CD4-positive, CD25-positive, alpha-beta regulatory T cell (primary cell): ENCODE measurements around the gene LMX1B. TPM values are rescaled to one million over a fixed set of nuclear protein-coding genes. Genes with fewer than 3 reads are reported as not detected.

ENCODE experiments used
- ATAC-seq, 2 donors: fragments of 150-1000 bp; cut with Tn5 transposase; one replicate each; pipeline ENCODE4 v1.10.0; 2021; ENCODE audit warnings: low read depth in 2 of 2, moderate number of reproducible peaks in 2 of 2, moderate library complexity in 1 of 2
- DNase-seq, 3 donors: peaks; one replicate each; pipeline versions ENCODE4 v3.0.0 to v3.0.0-alpha.2; 2012 to 2022; ENCODE audit warnings: mixed read lengths in 1 of 3
- H3K27ac ChIP-seq: one replicate; pipeline ENCODE4 v1.7.0; 2013; ENCODE audit warnings: mild to moderate bottlenecking, low read length; ENCODE audit not compliant: insufficient read depth, poor library complexity, severe bottlenecking
- H3K27me3 ChIP-seq: one replicate; pipeline ENCODE4 v1.7.0; 2013; ENCODE audit warnings: low read length; ENCODE audit not compliant: control insufficient read depth, insufficient read depth
- H3K36me3 ChIP-seq: one replicate; pipeline ENCODE4 v1.7.0; 2013; ENCODE audit warnings: mild to moderate bottlenecking, low read length, moderate library complexity; ENCODE audit not compliant: control insufficient read depth, insufficient read depth
- H3K4me1 ChIP-seq: 2 replicates; pipeline ENCODE4 v1.7.0; 2013; ENCODE audit warnings: mild to moderate bottlenecking, low read length; ENCODE audit not compliant: insufficient read depth, control insufficient read depth, poor library complexity, severe bottlenecking
- H3K4me3 ChIP-seq: one replicate; pipeline ENCODE4 v1.7.0; 2013; ENCODE audit warnings: low read depth, mild to moderate bottlenecking, low read length, moderate library complexity
- H3K9me3 ChIP-seq, 2 experiments: 1 replicate in 1 of 2; 2 replicates in 1 of 2; pipeline ENCODE4 v1.7.0; 2013; ENCODE audit warnings: low read length in 2 of 2, mild to moderate bottlenecking in 1 of 2, moderate library complexity in 1 of 2; ENCODE audit not compliant: control insufficient read depth in 2 of 2
- H3K27ac Mint-ChIP-seq, 3 donors: one replicate each; pipeline ENCODE4 v1.8.0; 2020 to 2022; ENCODE audit warnings: mild to moderate bottlenecking in 3 of 3, mixed read lengths in 3 of 3, moderate library complexity in 2 of 3
- H3K27me3 Mint-ChIP-seq: one replicate; pipeline ENCODE4 v1.8.0; 2022; ENCODE audit warnings: mild to moderate bottlenecking, mixed read lengths
- H3K36me3 Mint-ChIP-seq: one replicate; pipeline ENCODE4 v1.8.0; 2020; ENCODE audit warnings: mixed read lengths
- H3K4me1 Mint-ChIP-seq, 4 donors: one replicate each; pipeline ENCODE4 v1.8.0; 2020 to 2022; ENCODE audit warnings: mixed read lengths in 4 of 4, mild to moderate bottlenecking in 1 of 4
- H3K4me3 Mint-ChIP-seq, 4 donors: one replicate each; pipeline ENCODE4 v1.8.0; 2020 to 2022; ENCODE audit warnings: mild to moderate bottlenecking in 4 of 4, mixed read lengths in 4 of 4, moderate library complexity in 3 of 4
- H3K9me3 Mint-ChIP-seq, 7 donors: one replicate each; pipeline ENCODE4 v1.8.0; 2020 to 2022; ENCODE audit warnings: mixed read lengths in 7 of 7, mild to moderate bottlenecking in 3 of 7, moderate library complexity in 2 of 7
- polyA plus RNA-seq, 4 donors: library from polyadenylated mRNA; unstranded; fragments of 300-500 nt; fragmentation: Illumina TruSeq; gene quantifications; one replicate each; pipeline ENCODE4 v1.2.3, GENCODE V29; 2021
- total RNA-seq: library from RNA; stranded (reverse); gene quantifications from one replicate; pipeline ENCODE4 v1.2.3, GENCODE V29; 2022

The LMX1B gene
- total and polyA plus RNA-seq, 5 donors from 2014 or later = not detected

DNA sequence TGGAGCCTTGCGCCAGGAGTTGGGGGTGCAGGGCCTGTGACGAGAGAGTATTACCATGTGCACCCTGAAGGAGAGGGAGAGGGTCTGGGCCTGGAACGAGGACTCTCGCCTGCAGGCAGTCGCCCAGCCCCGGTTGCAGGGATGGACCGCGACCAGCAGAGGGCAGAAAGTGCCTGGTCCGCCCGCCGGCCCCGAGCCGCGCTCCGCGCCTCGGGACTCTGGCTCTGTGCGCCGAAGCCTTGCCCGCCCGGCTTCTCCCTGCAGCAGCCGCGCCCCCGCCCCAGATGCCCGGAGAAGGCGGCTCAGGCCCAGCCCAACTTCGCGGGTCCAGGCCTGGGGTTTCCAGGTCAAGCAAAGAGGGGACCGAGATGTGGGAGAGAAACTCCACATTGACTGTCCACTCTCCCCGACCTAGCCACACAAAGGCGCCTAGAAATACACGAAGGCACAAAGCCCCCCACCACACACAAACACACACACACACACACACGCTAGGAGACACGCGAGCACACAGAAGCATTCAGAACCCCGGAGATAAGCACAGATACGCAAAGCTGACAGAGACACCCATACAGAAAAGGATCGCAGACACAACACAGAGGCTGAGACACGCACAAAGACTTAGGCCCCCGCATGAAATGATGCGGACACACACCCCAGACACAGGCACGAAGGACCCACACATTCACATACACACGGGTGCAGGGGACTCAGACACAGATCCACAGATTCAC lies 2.0 kb upstream of the LMX1B start:
- no peaks in the 10 kb centered on the region for H3K36me3 Mint-ChIP-seq
- peaks cover 32% of the 10 kb centered on the region for H3K4me1 ChIP-seq
- peak overlapping the region; percentile 35 to 76 (median 64) for H3K4me3 Mint-ChIP-seq
- ATAC-seq (peak; percentile 47 to 66), DNase-seq (peak; percentile 36 to 59 (median 57))
- peaks cover 72% of the 10 kb centered on the region for H3K27me3 Mint-ChIP-seq
- peaks cover 19% of the 10 kb centered on the region for H3K27me3 ChIP-seq
- no peak overlapping the region for H3K4me3 ChIP-seq
- no peaks in the 10 kb centered on the region for H3K36me3 ChIP-seq
- no peak overlapping the region for H3K27ac ChIP-seq
- no peak overlapping the region for H3K27ac Mint-ChIP-seq
- H3K4me1 Mint-ChIP-seq = peaks cover 0 to 26% (median 9%) of the 10 kb centered on the region in 4 donors
- no peaks in the 10 kb centered on the region for H3K9me3 Mint-ChIP-seq
- no peaks in the 10 kb centered on the region for H3K9me3 ChIP-seq

DNA sequence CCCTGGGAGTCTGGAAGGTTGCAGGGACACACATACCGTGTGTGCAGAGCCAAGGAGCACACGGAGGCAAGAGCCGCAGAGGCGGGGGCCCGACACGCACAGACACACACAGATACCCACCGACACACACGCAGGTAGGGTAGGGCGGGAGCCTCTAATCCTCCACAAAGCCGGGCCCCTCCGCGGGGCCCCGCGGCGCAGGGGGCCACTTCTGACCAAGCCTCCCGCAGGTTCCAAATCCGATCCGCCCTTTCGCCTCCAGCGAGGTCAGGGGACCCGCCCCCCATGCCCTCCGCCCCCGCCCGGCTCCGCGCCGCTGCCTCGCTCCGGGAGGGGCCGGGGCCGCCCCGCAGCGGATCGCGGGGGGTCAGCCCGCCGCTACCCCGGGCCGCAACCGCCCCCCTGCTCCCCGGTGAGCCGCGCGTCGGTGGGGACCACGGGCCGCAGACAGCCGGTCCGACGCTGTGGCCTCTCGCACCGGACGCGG lies 1.4 kb upstream of the LMX1B start:
- DNase-seq (no peak), ATAC-seq (no peak)
- H3K4me1 ChIP-seq = peaks cover 32% of the 10 kb centered on the region
- H3K4me3 ChIP-seq = no peak overlapping the region
- no peak overlapping the region for H3K27ac Mint-ChIP-seq
- peaks cover 72% of the 10 kb centered on the region for H3K27me3 Mint-ChIP-seq
- H3K27me3 ChIP-seq = peaks cover 23% of the 10 kb centered on the region
- H3K36me3 Mint-ChIP-seq = no peaks in the 10 kb centered on the region
- no peaks in the 10 kb centered on the region for H3K9me3 ChIP-seq
- no peaks in the 10 kb centered on the region for H3K36me3 ChIP-seq
- peak overlapping the region; percentile 35 to 76 (median 64) for H3K4me3 Mint-ChIP-seq
- no peak overlapping the region for H3K27ac ChIP-seq
- H3K4me1 Mint-ChIP-seq = peaks cover 0 to 27% (median 10%) of the 10 kb centered on the region in 4 donors
- H3K9me3 Mint-ChIP-seq = no peaks in the 10 kb centered on the region

DNA sequence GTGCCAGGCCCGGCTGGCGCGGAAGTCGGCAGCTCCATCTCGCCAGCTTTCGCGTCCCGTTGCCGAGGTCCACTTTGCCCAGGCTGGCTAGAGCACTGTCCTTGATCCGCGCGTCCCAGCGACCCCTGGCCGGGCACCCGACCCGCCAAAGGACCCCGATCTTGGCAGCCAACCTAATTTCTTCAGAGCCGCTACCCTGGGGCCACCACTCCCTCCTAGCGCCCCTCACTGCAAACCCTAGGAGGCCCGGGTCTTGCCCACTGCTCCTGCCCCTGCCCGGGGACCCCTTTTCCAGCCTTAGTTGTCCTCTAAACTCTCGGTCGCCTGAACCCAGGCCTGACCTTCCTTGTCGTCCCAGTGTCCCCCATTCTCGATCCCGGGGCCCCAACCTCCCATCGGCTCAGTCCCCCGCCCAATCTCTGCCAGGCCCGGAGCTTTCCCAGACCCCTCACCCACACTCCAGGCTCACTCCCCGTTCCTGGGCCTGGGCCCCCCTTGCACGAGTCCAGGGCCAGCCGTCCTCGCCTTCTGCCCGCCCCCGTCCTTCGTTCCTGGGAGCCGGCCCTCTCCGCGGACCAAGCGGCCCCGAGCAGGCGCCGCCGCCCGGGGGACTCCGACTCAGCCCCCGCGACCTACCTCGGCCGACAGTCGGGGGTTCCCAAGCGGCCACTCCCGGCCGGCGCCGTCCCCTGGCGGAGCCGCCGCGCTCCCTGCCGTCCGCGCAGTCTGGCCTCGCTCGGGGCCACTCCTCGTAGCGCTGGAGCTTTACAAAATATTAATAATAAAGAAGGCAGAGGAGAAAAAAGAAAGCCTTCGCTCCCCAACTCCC lies 701 bp upstream of the LMX1B start:
- no peak for ATAC-seq
- Mint-ChIP-seq H3K9me3 (no peaks in the 10 kb centered on the region), H3K4me3 (peak overlapping the region in 2 of 4 donors; percentile 76 to 83), H3K4me1 (peaks cover 0 to 29% (median 10%) of the 10 kb centered on the region in 4 donors), H3K27me3 (peaks cover 72% of the 10 kb centered on the region), H3K36me3 (no peaks in the 10 kb centered on the region), H3K27ac (peak overlapping the region in 1 of 3 donors; percentile 88)
- H3K4me1 ChIP-seq = peaks cover 32% of the 10 kb centered on the region
- DNase-seq = no peak
- peaks cover 26% of the 10 kb centered on the region for H3K27me3 ChIP-seq
- H3K4me3 ChIP-seq = no peak overlapping the region
- no peaks in the 10 kb centered on the region for H3K36me3 ChIP-seq
- H3K9me3 ChIP-seq = no peaks in the 10 kb centered on the region
- no peak overlapping the region for H3K27ac ChIP-seq

DNA sequence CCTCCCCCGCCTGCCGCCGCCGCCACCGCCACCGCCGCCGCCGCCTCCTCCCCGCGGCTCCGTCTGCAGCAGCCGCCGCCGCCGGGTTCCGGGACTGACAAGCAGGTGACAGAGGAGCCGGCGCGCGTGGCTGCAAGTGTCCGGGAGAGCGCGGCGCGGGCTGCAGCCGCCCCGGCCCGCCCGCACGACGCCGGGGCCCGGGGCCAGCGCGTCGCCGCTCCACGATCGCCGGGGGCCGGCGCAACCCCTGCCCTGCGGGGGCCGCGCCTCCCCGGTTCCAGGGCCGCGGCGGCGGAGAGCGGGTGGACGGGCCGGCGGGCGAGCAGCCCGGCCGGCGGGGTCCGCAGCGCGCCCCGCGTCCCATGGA lies 343 bp downstream of the LMX1B start:
- no peaks in the 10 kb centered on the region for H3K36me3 ChIP-seq
- ATAC-seq = no peak
- H3K27ac ChIP-seq = no peak overlapping the region
- peak in 1 of 3 donors; percentile 12 for DNase-seq
- H3K27me3 ChIP-seq = peaks cover 25% of the 10 kb centered on the region
- H3K36me3 Mint-ChIP-seq = no peaks in the 10 kb centered on the region
- peaks cover 0 to 33% (median 11%) of the 10 kb centered on the region in 4 donors for H3K4me1 Mint-ChIP-seq
- no peak overlapping the region for H3K27ac Mint-ChIP-seq
- no peaks in the 10 kb centered on the region for H3K9me3 ChIP-seq
- no peaks in the 10 kb centered on the region for H3K9me3 Mint-ChIP-seq
- H3K4me3 Mint-ChIP-seq = peak overlapping the region in 1 of 4 donors; percentile 82
- H3K4me3 ChIP-seq = no peak overlapping the region
- H3K4me1 ChIP-seq = peaks cover 36% of the 10 kb centered on the region
- H3K27me3 Mint-ChIP-seq = peaks cover 72% of the 10 kb centered on the region

DNA sequence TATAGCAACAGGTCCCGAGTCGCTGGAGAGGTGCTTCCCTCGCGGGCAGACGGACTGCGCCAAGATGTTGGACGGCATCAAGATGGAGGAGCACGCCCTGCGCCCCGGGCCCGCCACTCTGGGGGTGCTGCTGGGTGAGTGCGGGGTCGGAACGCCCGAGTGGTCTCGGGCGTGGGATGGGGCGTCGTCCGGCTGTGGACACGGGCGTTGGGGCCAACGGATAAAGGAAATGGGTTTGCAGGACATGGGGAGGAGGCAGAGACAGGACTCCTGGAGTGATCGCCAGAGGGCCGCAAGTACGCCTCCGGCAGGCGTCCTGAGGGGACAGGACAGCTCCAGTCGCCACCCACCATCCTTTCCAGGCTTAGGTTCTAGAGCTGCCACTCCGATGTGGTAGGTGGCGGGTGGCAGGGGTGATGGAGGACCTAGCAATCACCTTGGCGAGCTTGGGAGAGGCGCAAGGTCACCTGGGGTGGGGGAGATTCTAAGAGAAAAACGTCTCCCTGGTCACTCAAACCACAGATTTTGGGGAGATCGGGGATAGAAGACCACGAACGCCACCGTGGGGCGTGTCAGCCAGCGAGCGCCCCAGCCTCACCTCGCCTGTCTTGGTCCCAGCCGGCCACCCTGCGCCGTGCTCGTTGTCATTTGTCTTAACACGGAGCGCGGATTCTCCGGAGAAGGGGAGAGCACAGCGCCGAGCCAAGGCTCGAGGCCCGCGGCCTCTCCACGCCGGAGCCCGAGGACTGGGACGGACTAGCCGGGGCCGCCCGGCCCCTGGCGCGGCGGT lies 922 bp downstream of the LMX1B start:
- peaks cover 25% of the 10 kb centered on the region for H3K27me3 ChIP-seq
- ATAC-seq = no peak
- no peak overlapping the region for H3K27ac Mint-ChIP-seq

DNA sequence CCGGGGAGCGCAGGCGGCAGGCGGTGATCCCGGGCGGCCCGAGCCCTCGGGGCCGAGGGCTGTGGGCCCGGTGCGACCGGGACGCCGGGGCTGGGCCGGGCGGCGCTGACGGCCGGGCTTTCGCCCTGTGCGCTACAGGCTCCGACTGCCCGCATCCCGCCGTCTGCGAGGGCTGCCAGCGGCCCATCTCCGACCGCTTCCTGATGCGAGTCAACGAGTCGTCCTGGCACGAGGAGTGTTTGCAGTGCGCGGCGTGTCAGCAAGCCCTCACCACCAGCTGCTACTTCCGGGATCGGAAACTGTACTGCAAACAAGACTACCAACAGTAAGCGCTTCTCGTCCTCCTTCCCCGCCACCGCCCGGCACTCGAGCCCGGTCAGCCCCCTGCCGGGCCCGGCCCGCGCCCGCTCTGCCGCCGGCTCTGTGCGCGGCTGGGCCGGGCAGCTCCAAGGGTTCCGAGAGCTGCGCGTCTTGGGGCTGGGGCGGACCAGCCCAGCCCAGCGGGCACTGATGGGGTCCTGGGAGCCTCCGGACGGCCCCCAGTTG lies 1.6 kb downstream of the LMX1B start:
- Histone ChIP-seq H3K27ac (no peak overlapping the region), H3K9me3 (no peaks in the 10 kb centered on the region), H3K27me3 (peaks cover 30% of the 10 kb centered on the region), H3K4me1 (peaks cover 36% of the 10 kb centered on the region), H3K4me3 (no peak overlapping the region), H3K36me3 (no peaks in the 10 kb centered on the region)
- peak in 1 of 3 donors; percentile 74 for DNase-seq
- Mint-ChIP-seq H3K4me3 (no peak overlapping the region), H3K27ac (no peak overlapping the region), H3K9me3 (peaks cover 0 to under 1% (median 0%) of the 10 kb centered on the region in 7 donors), H3K27me3 (peaks cover 72% of the 10 kb centered on the region), H3K36me3 (no peaks in the 10 kb centered on the region), H3K4me1 (peaks cover 0 to 40% (median 11%) of the 10 kb centered on the region in 4 donors)
- ATAC-seq = peak; percentile 23 to 32

More for the DNA sequence above, 922 bp downstream of the LMX1B start:
- no peak overlapping the region for H3K27ac ChIP-seq
- no peaks in the 10 kb centered on the region for H3K36me3 ChIP-seq
- H3K36me3 Mint-ChIP-seq = no peaks in the 10 kb centered on the region
- H3K4me3 Mint-ChIP-seq = peak overlapping the region; percentile 9 to 82 (median 50)
- H3K9me3 Mint-ChIP-seq = no peaks in the 10 kb centered on the region
- H3K4me1 Mint-ChIP-seq = peaks cover 0 to 36% (median 11%) of the 10 kb centered on the region in 4 donors
- no peaks in the 10 kb centered on the region for H3K9me3 ChIP-seq
- peaks cover 72% of the 10 kb centered on the region for H3K27me3 Mint-ChIP-seq
- no peak overlapping the region for H3K4me3 ChIP-seq
- peaks cover 36% of the 10 kb centered on the region for H3K4me1 ChIP-seq
- no peak for DNase-seq
